GM19240 (cell line): Measurements from ENCODE around the gene RELT.

ENCODE experiments used
- DNase-seq: peaks from one replicate; pipeline ENCODE4 v3.0.0; 2011; ENCODE audit warnings: low spot score; ENCODE audit not compliant: insufficient read length

The RELT gene

GRCh38 chr11:73389916-73390315 lies 13.7 kb downstream of the RELT start:
- DNase-seq: no peak

- DNase-seq: no peak
These were observed 14.7 kb downstream of the RELT start for GRCh38 chr11:73390601-73391565.

- DNase-seq: no peak
These were observed 15.5 kb downstream of the RELT start for GRCh38 chr11:73391665-73392064.

- no peak for DNase-seq
These were observed 16.2 kb downstream of the RELT start for GRCh38 chr11:73392108-73393010.

- DNase-seq: no peak
These were observed 16.8 kb downstream of the RELT start for GRCh38 chr11:73393011-73393380.

GRCh38 chr11:73393479-73394415 lies 17.5 kb downstream of the RELT start:
- DNase-seq: peak; percentile 65

- DNase-seq: no peak
These were observed 18.5 kb downstream of the RELT start for GRCh38 chr11:73394416-73395296.

GRCh38 chr11:73395297-73396208 lies 19.4 kb downstream of the RELT start:
- DNase-seq: no peak

- no peak for DNase-seq
These were observed 20.2 kb downstream of the RELT start for GRCh38 chr11:73396251-73396930.

- no peak for DNase-seq
These were observed 20.8 kb downstream of the RELT start for GRCh38 chr11:73396985-73397384.

GRCh38 chr11:73397468-73398131 lies 21.4 kb downstream of the RELT start:
- no peak for DNase-seq

- no peak for DNase-seq
These were observed 21.9 kb downstream of the RELT start for GRCh38 chr11:73398132-73398526.

- no peak for DNase-seq
These were observed 22.5 kb downstream of the RELT start for GRCh38 chr11:73398721-73399120.

- DNase-seq: no peak
These were observed 23.0 kb downstream of the RELT start for GRCh38 chr11:73399159-73399590.

GRCh38 chr11:73399636-73400035 lies 23.4 kb downstream of the RELT start:
- no peak for DNase-seq

- no peak for DNase-seq
These were observed 24.1 kb downstream of the RELT start for GRCh38 chr11:73400293-73400692.

GRCh38 chr11:73401217-73401923 lies 25.2 kb downstream of the RELT start:
- no peak for DNase-seq
